HepG2 (cell line): ENCODE data around the gene MDP1. TPM values are rescaled to one million over a fixed set of nuclear protein-coding genes. Genes with fewer than 3 reads are reported as not detected.
A peak's percentile ranks its signal among the peaks of the same experiment; 100 is the strongest.

ENCODE experiments used
- DR1 ChIP-seq: sonication (generic); formaldehyde crosslinking; IDR thresholded peaks from 2 replicates; pipeline ENCODE4 v1.8.0; 2021; ENCODE audit warnings: mild to moderate bottlenecking, missing genetic modification reagents, inconsistent platforms
- HMG20B ChIP-seq: conservative IDR thresholded peaks from 2 replicates; pipeline ENCODE4 v1.6.1; 2016; ENCODE audit warnings: missing genetic modification reagents, missing compliant biosample characterization
- HNRNPK ChIP-seq: fragments of 200-400 bp; formaldehyde crosslinking; IDR thresholded peaks from 2 replicates; pipeline ENCODE4 v1.6.1; 2018; ENCODE audit warnings: low read length, low read depth, moderate library complexity, mild to moderate bottlenecking; ENCODE audit not compliant: poor library complexity, severe bottlenecking
- HNRNPLL ChIP-seq: fragments of 200-400 bp; formaldehyde crosslinking; IDR thresholded peaks from 2 replicates; pipeline ENCODE4 v1.6.1; 2017; ENCODE audit warnings: mild to moderate bottlenecking, low read depth, low read length; ENCODE audit not compliant: poor library complexity, severe bottlenecking
- IKZF4 ChIP-seq: sonication (generic); formaldehyde crosslinking; IDR thresholded peaks from 2 replicates; pipeline ENCODE4 v1.5.1; 2020; ENCODE audit warnings: borderline replicate concordance, mild to moderate bottlenecking, low read depth, missing genetic modification reagents; ENCODE audit errors: not compliant biosample characterization
- KLF6 ChIP-seq: IDR thresholded peaks from 2 replicates; pipeline ENCODE4 v1.8.0; 2016; ENCODE audit warnings: missing biosample characterization, missing genetic modification reagents
- KMT2B ChIP-seq: IDR thresholded peaks from 2 replicates; pipeline ENCODE4 v1.6.1; 2016; ENCODE audit warnings: missing genetic modification reagents, missing compliant biosample characterization
- NCOR1 ChIP-seq: fragments of 200-600 bp; sonication (generic); IDR thresholded peaks from 2 replicates; pipeline ENCODE4 v1.7.0; 2017; ENCODE audit warnings: antibody characterized with exemption, low read length, borderline replicate concordance
- NFRKB ChIP-seq: fragments of 450-650 bp; IDR thresholded peaks from 2 replicates; pipeline ENCODE4 v1.6.1; 2017
- PAX8 ChIP-seq: sonication (generic); formaldehyde crosslinking; IDR thresholded peaks from 2 replicates; pipeline ENCODE4 v1.8.0; 2022; ENCODE audit warnings: mild to moderate bottlenecking, missing genetic modification reagents, borderline replicate concordance
- PTBP1 ChIP-seq: fragments of 200-400 bp; formaldehyde crosslinking; IDR thresholded peaks from 2 replicates; pipeline ENCODE4 v1.6.1; 2018; ENCODE audit warnings: low read length, low read depth; ENCODE audit not compliant: poor library complexity, severe bottlenecking
- RBAK ChIP-seq: sonication (generic); formaldehyde crosslinking; IDR thresholded peaks from 2 replicates; pipeline ENCODE4 v1.5.1; 2020; ENCODE audit warnings: mild to moderate bottlenecking, missing genetic modification reagents
- SOX5 ChIP-seq: IDR thresholded peaks from 2 replicates; pipeline ENCODE4 v1.6.1; 2016; ENCODE audit warnings: borderline replicate concordance
- THYN1 ChIP-seq: sonication (generic); formaldehyde crosslinking; IDR thresholded peaks from 2 replicates; pipeline ENCODE4 v1.8.1; 2023; ENCODE audit warnings: low read depth, mild to moderate bottlenecking, moderate library complexity, missing genetic modification reagents, borderline replicate concordance
- TSC22D2 ChIP-seq: sonication (generic); formaldehyde crosslinking; IDR thresholded peaks from 2 replicates; pipeline ENCODE4 v1.5.1; 2020; ENCODE audit warnings: missing genetic modification reagents, mild to moderate bottlenecking, borderline replicate concordance
- ZC3H4 ChIP-seq: sonication (generic); formaldehyde crosslinking; IDR thresholded peaks from 2 replicates; pipeline ENCODE4 v1.4.0; 2020; ENCODE audit warnings: missing genetic modification reagents, borderline replicate concordance
- ZMYM4 ChIP-seq: sonication (generic); formaldehyde crosslinking; IDR thresholded peaks from 2 replicates; pipeline ENCODE4 v1.8.1; 2023; ENCODE audit warnings: mild to moderate bottlenecking, missing genetic modification reagents
- ZNF317 ChIP-seq: sonication (generic); formaldehyde crosslinking; IDR thresholded peaks from 2 replicates; pipeline ENCODE4 v1.5.0; 2020; ENCODE audit warnings: mild to moderate bottlenecking, missing genetic modification reagents
- ZNF629 ChIP-seq: sonication (generic); formaldehyde crosslinking; conservative IDR thresholded peaks from 2 replicates; pipeline ENCODE4 v1.5.0; 2020; ENCODE audit warnings: missing genetic modification reagents
- ZNF772 ChIP-seq: sonication (generic); formaldehyde crosslinking; IDR thresholded peaks from 2 replicates; pipeline ENCODE4 v1.5.0; 2020; ENCODE audit warnings: mild to moderate bottlenecking, missing genetic modification reagents
- ZSCAN29 ChIP-seq: sonication (generic); formaldehyde crosslinking; conservative IDR thresholded peaks from 2 replicates; pipeline ENCODE4 v1.4.0; 2020; ENCODE audit warnings: mild to moderate bottlenecking, missing genetic modification reagents
- polyA plus RNA-seq, 8 experiments: library from polyadenylated mRNA; depleted of rRNA in 3 of 8; stranded (reverse) in 7 of 8; unstranded in 1 of 8; fragments of >200 nt; fragmentation: Illumina TruSeq in 4 of 8; extraction: Trizol in 4 of 8; gene quantifications; 2 replicates each; pipeline versions ENCODE4 v1.2.1 to v1.2.3, GENCODE V29; 2011 to 2016; ENCODE audit warnings: low read depth in 4 of 8, missing spikeins in 1 of 8, mixed read lengths in 1 of 8; ENCODE audit not compliant: insufficient read depth in 1 of 8
- total RNA-seq, 5 experiments: library from RNA; depleted of rRNA; stranded (reverse); fragments of >200 nt; fragmentation: Illumina TruSeq; extraction: Trizol; gene quantifications; 2 replicates each; pipeline ENCODE4 v1.2.3, GENCODE V29; 2016; ENCODE audit warnings: low read depth in 1 of 5
- TF ChIP-seq, protein P1 (sequence below): sonication (generic); formaldehyde crosslinking; IDR thresholded peaks from 2 replicates; pipeline ENCODE4 v1.4.0; 2020; ENCODE audit warnings: missing genetic modification reagents
- TF ChIP-seq, protein P2 (sequence below): IDR thresholded peaks from 2 replicates; pipeline ENCODE4 v1.6.1; 2012; ENCODE audit warnings: inconsistent platforms
- TF ChIP-seq, protein P3 (sequence below), 2 experiments: fragments of 450-650 bp in 1 of 2; sonication (generic) in 1 of 2; formaldehyde crosslinking; IDR thresholded peaks; 2 replicates each; pipeline versions ENCODE4 v1.5.0 to v1.8.0; 2020 to 2022; ENCODE audit warnings: mild to moderate bottlenecking in 1 of 2, missing genetic modification reagents in 1 of 2
- TF ChIP-seq, protein P4 (sequence below): sonication (generic); formaldehyde crosslinking; IDR thresholded peaks from 2 replicates; pipeline ENCODE4 v1.4.0; 2020; ENCODE audit warnings: missing genetic modification reagents

The MDP1 gene
- total and polyA plus RNA-seq, 2 of the 13 experiments (the other 11 are each of a cell fraction or from before 2014, with no cell fraction given) = 44.1 to 48.7 TPM

DNA sequence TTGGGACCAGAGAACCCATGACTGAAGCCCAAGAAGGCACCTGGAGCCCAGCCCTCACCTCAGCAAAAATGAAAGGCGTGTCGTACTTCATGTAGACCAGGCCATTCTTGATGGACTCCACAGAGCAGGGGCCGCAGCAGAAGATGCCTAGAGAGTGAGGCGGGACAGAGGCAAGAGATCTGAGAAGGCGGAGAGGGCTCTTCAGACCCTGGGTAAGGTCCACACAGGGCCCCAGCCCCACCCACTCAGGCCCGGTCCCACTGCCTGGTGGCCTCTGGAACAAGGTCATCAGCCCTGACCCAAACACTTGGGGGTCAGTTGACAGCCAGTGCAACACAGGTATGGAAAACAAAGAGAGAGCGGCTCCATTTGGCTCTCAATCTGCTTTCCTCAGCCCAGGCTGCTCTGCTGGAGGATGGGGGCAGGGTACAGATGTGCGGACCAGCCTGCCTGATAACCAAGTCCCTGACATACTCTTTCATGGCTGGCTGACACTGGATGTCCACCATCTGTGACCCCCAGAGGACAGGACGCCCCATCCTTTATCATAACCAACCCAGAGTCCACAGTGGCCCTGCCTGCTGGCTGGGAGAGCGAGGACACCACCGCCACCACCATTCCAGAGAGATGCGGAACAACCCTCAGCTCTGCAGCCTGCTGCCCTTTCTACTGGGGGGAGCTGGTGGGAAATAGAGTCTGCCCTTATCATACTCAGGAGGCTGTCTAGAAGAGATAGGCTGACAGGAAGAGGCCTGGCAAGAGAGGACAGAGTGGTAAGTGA, 40.3 kb upstream of the MDP1 start (continued):
- no peak for TF ChIP-seq HNRNPK
- TF ChIP-seq SOX5 (CRISPR knock-in tag) = 0 out of 2 replicates have a peak, but pooled peaks have one; percentile 43
- TF ChIP-seq ZNF317 (CRISPR knock-in tag) = peak; percentile 5
- no peak for TF ChIP-seq RBAK (CRISPR knock-in tag)
- TF ChIP-seq THYN1 = no peak
- no peak for TF ChIP-seq HNRNPLL
- TF ChIP-seq TSC22D2 (CRISPR knock-in tag) = no peak
- peak; percentile 86 for TF ChIP-seq ZMYM4 (CRISPR knock-in tag)
- TF ChIP-seq ZNF629 = peak; percentile 22; the same call in 1 of the 2 replicates
- TF ChIP-seq, protein P1, sequence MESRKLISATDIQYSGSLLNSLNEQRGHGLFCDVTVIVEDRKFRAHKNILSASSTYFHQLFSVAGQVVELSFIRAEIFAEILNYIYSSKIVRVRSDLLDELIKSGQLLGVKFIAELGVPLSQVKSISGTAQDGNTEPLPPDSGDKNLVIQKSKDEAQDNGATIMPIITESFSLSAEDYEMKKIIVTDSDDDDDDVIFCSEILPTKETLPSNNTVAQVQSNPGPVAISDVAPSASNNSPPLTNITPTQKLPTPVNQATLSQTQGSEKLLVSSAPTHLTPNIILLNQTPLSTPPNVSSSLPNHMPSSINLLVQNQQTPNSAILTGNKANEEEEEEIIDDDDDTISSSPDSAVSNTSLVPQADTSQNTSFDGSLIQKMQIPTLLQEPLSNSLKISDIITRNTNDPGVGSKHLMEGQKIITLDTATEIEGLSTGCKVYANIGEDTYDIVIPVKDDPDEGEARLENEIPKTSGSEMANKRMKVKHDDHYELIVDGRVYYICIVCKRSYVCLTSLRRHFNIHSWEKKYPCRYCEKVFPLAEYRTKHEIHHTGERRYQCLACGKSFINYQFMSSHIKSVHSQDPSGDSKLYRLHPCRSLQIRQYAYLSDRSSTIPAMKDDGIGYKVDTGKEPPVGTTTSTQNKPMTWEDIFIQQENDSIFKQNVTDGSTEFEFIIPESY (CRISPR knock-in tag) = no peak
- TF ChIP-seq DR1 (CRISPR knock-in tag) = no peak
- TF ChIP-seq, protein P2, sequence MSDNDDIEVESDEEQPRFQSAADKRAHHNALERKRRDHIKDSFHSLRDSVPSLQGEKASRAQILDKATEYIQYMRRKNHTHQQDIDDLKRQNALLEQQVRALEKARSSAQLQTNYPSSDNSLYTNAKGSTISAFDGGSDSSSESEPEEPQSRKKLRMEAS = peak; percentile 31; the same call in 1 of the 2 replicates
- no peak for TF ChIP-seq HMG20B (CRISPR knock-in tag)
- no peak for TF ChIP-seq NFRKB
- TF ChIP-seq ZNF772 = peak; percentile 55; the same call in 1 of the 2 replicates
- no peak for TF ChIP-seq IKZF4 (CRISPR knock-in tag)
- TF ChIP-seq, protein P3, sequence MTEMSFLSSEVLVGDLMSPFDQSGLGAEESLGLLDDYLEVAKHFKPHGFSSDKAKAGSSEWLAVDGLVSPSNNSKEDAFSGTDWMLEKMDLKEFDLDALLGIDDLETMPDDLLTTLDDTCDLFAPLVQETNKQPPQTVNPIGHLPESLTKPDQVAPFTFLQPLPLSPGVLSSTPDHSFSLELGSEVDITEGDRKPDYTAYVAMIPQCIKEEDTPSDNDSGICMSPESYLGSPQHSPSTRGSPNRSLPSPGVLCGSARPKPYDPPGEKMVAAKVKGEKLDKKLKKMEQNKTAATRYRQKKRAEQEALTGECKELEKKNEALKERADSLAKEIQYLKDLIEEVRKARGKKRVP (CRISPR knock-in tag; IDR thresholded peaks at IDR 0.05) = no peak
- TF ChIP-seq PAX8 (CRISPR knock-in tag) = peak; percentile 61; the same call in 1 of the 2 replicates
- TF ChIP-seq NCOR1 = peak; percentile 67
- TF ChIP-seq KMT2B (CRISPR knock-in tag) = no peak
- TF ChIP-seq KLF6 = no peak
- TF ChIP-seq ZSCAN29 = no peak
- no peak for TF ChIP-seq ZC3H4
- TF ChIP-seq, protein P4, sequence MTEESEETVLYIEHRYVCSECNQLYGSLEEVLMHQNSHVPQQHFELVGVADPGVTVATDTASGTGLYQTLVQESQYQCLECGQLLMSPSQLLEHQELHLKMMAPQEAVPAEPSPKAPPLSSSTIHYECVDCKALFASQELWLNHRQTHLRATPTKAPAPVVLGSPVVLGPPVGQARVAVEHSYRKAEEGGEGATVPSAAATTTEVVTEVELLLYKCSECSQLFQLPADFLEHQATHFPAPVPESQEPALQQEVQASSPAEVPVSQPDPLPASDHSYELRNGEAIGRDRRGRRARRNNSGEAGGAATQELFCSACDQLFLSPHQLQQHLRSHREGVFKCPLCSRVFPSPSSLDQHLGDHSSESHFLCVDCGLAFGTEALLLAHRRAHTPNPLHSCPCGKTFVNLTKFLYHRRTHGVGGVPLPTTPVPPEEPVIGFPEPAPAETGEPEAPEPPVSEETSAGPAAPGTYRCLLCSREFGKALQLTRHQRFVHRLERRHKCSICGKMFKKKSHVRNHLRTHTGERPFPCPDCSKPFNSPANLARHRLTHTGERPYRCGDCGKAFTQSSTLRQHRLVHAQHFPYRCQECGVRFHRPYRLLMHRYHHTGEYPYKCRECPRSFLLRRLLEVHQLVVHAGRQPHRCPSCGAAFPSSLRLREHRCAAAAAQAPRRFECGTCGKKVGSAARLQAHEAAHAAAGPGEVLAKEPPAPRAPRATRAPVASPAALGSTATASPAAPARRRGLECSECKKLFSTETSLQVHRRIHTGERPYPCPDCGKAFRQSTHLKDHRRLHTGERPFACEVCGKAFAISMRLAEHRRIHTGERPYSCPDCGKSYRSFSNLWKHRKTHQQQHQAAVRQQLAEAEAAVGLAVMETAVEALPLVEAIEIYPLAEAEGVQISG (CRISPR knock-in tag) = peak; percentile 90
- TF ChIP-seq PTBP1 = no peak
